Measurements from ENCODE around the gene KANTR.

Gene KANTR

DNA sequence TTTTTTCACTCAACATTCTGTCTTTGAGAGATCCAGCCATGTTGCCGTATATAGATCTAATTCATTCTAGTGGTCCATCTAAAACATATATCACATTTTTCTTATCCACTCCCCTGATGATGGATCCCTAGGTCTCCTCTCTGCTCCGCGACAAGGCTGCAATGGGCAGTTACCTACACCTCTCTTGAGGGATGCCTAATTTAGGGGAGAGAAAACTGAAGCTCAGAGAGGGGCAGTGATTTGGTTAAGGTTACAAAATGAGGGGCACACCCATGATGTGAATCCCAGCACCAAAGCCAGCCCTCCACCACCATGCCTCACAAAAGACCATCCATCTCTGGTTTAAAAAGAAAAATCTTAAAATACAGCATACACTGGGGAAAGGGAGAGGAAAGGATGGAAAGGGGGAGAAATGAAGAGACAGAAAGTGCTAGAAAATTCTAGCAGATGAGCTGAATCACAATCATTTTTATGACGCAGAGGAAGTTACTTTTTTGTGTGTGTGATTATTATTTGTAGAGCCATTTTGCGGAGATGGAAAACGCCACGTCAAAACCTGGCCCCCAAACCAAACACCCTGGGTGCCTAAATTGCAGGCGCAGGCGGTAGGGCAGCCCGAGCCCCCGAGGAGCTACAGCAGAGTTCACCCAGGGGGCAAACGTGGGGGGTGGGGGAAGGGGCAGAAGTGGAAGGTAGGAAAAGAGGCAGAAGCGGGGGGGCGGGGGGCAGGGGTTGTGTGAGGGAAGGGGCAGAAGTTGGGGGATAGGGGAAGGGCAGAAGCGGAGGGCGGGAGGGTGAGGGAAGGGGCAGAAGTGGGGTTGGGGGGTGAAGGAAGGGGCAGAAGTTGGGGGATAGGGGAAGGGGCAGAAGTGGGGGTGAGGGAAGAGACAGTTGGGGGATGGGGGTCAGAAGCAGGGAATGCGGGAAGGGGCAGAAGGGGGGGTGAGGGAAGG is 13.0 kb upstream of the KANTR start:
- DNase-seq, result peak in 3 of 51 donors; percentile 3 to 50 (median 5)

GRCh38 chrX:53081925-53082772 is 11.8 kb upstream of the KANTR start, which contains the start of gene TSPYL2:
TSPYL2 (plus strand) TSS chrX:53082367; CDS start chrX:53082499, 132 bp downstream.
- peak; percentile 25 to 95 (median 87) for DNase-seq

DNA sequence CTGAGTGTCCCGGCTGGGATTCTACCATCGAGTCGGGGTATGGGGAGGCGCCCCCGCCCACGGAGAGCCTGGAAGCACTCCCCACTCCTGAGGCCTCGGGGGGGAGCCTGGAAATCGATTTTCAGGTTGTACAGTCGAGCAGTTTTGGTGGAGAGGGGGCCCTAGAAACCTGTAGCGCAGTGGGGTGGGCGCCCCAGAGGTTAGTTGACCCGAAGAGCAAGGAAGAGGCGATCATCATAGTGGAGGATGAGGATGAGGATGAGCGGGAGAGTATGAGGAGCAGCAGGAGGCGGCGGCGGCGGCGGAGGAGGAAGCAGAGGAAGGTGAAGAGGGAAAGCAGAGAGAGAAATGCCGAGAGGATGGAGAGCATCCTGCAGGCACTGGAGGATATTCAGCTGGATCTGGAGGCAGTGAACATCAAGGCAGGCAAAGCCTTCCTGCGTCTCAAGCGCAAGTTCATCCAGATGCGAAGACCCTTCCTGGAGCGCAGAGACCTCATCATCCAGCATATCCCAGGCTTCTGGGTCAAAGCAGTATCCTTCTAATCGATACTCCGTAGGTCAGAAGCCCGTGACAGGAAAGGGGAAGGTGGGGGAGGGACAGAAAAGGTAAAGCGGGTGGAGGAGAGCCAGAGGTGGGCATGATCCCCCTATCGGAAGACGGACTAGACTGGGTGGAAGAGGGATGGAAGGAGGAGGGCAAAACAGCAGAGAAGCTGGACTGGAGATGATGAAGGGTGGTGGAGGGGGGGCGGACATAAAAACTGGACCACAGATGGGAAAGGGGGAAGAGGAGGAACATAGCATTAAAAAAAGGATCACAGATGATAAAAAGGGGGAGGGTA is 10.9 kb upstream of the KANTR start:
- peak in 2 of 51 donors; percentile 11 to 15 for DNase-seq

- no peak for DNase-seq
Measured at GRCh38 chrX:53084043-53084570, 9.8 kb upstream of the KANTR start.

GRCh38 chrX:53084863-53085262 is 9.1 kb upstream of the KANTR start:
- DNase-seq, result peak in 1 of 51 donors; percentile 2

GRCh38 chrX:53085661-53086229 is 8.2 kb upstream of the KANTR start:
- no peak for DNase-seq

DNA sequence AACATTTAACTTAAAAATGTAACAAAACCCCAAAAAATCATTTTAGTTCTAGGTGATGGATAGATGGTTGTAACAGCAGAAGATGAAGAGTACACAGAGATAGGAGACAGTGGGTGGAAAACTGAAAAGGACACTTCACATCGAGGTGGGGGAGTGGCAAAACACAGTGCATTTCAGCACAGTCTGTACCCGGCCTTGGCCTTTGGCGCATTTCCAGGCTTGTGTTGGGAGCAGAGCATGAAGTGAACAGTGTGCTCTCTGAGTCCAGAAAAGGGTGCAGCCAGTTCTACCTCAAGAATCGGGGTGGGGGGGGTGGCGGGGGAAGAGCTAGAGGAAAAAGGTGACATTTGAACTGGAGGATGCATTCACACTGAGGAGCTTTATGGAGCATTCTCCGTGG is 7.5 kb upstream of the KANTR start:
- DNase-seq, result peak in 18 of 51 donors; percentile 1 to 58 (median 36)

- DNase-seq, result peak in 3 of 51 donors; percentile 9 to 42 (median 12)
Measured at GRCh38 chrX:53087388-53087831, 6.5 kb upstream of the KANTR start.

GRCh38 chrX:53088136-53088974 is 5.6 kb upstream of the KANTR start:
- DNase-seq, result peak in 45 of 51 donors; percentile 6 to 84 (median 49)

DNA sequence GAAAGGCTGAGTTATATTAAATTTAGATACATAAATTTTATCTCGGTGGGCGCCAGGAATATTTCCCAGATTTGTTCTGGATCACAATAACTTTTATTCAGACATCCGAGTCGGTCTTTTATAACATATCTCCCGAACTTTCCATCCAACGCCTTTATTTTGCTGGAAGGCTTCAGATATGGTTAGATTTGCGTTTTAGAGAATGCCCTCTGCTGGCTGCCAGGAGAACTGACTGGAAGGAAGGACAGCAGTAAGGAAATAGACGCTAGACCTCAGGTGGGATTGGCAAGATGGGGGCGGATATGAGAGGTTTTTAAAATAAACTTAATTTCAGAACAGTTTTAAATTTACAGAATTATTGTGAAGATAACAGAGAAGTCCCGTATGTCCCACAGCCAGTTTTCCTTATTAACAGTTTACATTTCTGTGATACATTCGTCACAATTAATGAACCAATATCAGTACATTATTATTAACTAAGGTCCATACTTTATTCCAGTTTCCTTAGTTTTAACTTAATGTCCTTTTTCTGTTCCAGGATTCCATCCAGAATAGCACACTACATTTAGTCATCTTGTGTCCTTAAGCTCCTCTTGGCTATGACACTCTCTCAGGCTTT is 4.6 kb upstream of the KANTR start:
- DNase-seq, result peak in 22 of 51 donors; percentile 2 to 79 (median 28)

- no peak for DNase-seq
Measured at GRCh38 chrX:53089925-53090324, 4.0 kb upstream of the KANTR start.

DNA sequence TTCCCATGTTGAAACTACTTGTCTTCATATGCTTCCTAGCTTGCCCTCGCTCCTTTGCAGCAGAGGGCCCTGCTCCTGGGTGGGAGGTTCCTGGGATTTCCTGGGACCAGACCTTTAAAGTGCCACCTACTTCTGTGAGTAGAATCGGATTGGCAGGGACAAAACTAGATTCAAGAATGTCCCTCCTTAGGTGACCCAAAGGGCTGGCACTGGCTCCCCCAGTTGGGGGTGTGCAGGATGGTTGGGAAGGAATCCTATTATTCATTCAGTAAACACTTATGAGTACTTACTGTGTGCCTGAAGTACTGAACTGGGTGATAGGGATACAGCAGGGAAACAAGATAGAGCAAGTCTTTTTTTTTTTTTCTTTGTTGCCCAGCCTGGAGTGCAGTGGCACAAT is 2.6 kb upstream of the KANTR start:
- DNase-seq, result no peak

DNA sequence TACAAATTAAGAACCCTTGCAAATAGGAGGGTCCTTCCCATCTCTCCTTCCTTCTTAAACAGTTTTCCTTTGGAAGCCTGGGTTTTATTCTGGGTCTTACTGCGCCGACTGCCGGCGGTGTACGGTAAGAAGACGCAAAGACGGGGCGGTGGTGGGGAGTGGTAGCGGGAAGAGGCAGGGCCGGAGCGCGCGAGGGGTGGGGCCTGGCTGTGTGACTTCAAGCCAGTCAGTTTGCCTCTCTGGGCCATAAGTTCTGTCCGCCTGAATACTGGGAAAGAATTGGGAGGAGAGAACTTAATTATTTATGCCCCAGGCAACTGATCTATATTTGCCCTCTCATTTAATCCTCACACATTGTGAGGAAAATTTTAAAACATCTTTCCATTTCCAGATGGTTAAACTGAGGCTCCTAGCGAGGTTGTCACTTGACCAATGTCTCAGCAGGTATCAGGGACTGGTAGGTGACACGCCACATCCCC is 726 bp upstream of the KANTR start:
- DNase-seq, result peak in 38 of 51 donors; percentile 3 to 64 (median 34)

GRCh38 chrX:53094582-53094905 is 602 bp downstream of the KANTR start:
- no peak for DNase-seq

DNA sequence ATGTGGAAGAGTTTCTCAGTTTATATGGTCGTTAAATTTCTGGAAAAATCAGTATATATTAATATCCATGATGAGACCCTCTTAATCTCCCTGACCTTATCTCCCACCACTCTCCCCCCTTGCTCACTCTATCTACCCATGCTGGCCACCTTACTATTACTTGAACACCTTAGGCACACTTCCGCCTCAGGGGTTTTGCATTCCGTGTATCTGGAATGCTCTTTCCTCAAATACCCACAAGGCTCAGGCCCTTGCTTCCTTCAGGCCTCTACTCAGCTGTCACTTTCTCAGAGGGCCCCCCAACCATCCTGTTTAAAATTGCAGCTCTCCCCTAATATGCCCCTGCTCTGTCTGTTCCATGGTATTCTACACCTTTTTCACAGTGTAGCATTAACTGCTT is 1.9 kb downstream of the KANTR start:
- DNase-seq, result no peak

GRCh38 chrX:53114864-53115549 is 21.1 kb downstream of the KANTR start:
- DNase-seq, result no peak

GRCh38 chrX:53115550-53115874 is 21.6 kb downstream of the KANTR start:
- no peak for DNase-seq

DNA sequence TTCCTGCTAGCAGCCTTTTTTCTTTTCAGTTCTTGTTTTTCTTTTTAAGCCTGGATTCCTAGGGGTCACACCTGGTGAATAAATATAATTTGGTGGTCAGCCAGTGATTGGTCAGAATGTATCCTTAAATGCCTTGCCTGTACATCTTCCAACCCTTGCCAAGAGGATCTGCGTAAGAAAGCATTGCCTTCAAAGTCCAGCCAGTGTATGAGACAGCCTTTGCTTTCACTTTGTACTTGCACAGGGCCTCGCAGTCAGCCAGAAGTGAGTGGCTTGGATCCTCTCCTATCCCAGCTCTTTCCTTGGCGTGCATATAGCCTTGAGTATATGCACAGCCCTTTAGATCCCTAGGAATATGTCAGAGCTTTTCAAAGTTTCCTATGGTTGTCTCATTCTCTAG is 22.2 kb downstream of the KANTR start:
- DNase-seq, result peak in 6 of 51 donors; percentile 0 to 20 (median 0)

Measured in hypothalamus (tissue), 51 donors.